SU-DHL-6 (cell line): ENCODE data around the gene RECK.

Experiments used
- H2AFZ ChIP-seq: fragments of 200-600 bp; sonication (generic); 2 replicates; pipeline ENCODE4 v1.6.1; 2014; ENCODE audit warnings: low read depth, mild to moderate bottlenecking, moderate library complexity, mixed read lengths, antibody characterized with exemption, low read length; ENCODE audit not compliant: severe bottlenecking
- H3F3A ChIP-seq: fragments of 200-600 bp; shearing (Covaris generic); 2 replicates; pipeline ENCODE4 v1.6.0; 2016; ENCODE audit warnings: antibody characterized with exemption, mild to moderate bottlenecking; ENCODE audit not compliant: insufficient read depth
- H3K27ac ChIP-seq: fragments of 200-600 bp; sonication (generic); 2 replicates; pipeline ENCODE4 v1.5.1; 2016; ENCODE audit warnings: low read depth, mild to moderate bottlenecking, low read length, moderate library complexity, mixed read lengths
- H3K27me3 ChIP-seq: fragments of 200-600 bp; sonication (generic), shearing (Covaris generic); 2 replicates; pipeline ENCODE4 v1.6.0; 2014; ENCODE audit warnings: mild to moderate bottlenecking, low read length
- H3K36me3 ChIP-seq: fragments of 200-600 bp; sonication (generic); 2 replicates; pipeline ENCODE4 v1.6.1; 2014; ENCODE audit warnings: mild to moderate bottlenecking, low read length, mixed read lengths
- H3K4me2 ChIP-seq: fragments of 300-600, 200-600 bp; shearing (Covaris generic), sonication (generic); 2 replicates; pipeline ENCODE4 v1.6.0; 2014; ENCODE audit warnings: low read length, low read depth, mild to moderate bottlenecking; ENCODE audit not compliant: poor library complexity, severe bottlenecking
- H3K4me3 ChIP-seq: fragments of 200-600 bp; sonication (generic); 2 replicates; pipeline ENCODE4 v1.5.1; 2014; ENCODE audit warnings: antibody characterized with exemption, low read length, mild to moderate bottlenecking, mixed read lengths; ENCODE audit not compliant: insufficient read depth, poor library complexity, severe bottlenecking
- H3K79me2 ChIP-seq: fragments of 200-600 bp; sonication (generic); 2 replicates; pipeline ENCODE4 v1.6.1; 2014; ENCODE audit warnings: mild to moderate bottlenecking, low read length, moderate library complexity; ENCODE audit not compliant: insufficient read depth
- H3K9ac ChIP-seq: fragments of 200-600 bp; sonication (generic); 2 replicates; pipeline ENCODE4 v1.7.0; 2014; ENCODE audit warnings: mild to moderate bottlenecking, low read length
- H3K9me2 ChIP-seq: fragments of 200-600 bp; sonication (generic); replicated peaks from 2 replicates; pipeline ENCODE4 v1.6.1; 2014; ENCODE audit warnings: low read length; ENCODE audit not compliant: insufficient read depth
- H3K9me3 ChIP-seq: fragments of 200-600 bp; sonication (generic); 2 replicates; pipeline ENCODE4 v1.6.1; 2014; ENCODE audit warnings: low read length, mixed read lengths; ENCODE audit not compliant: insufficient read depth
- H4K20me1 ChIP-seq: fragments of 200-600 bp; sonication (generic); 2 replicates; pipeline ENCODE4 v1.6.1; 2014; ENCODE audit warnings: low read depth, mild to moderate bottlenecking, antibody characterized with exemption, low read length, moderate library complexity, mixed read lengths
- EZH2phosphoT487 ChIP-seq: fragments of 200-600 bp; sonication (generic), shearing (Covaris generic); conservative IDR thresholded peaks from 2 replicates; pipeline ENCODE4 v1.6.1; 2018; ENCODE audit warnings: mild to moderate bottlenecking, antibody characterized with exemption, low read length, moderate library complexity, mixed read lengths
- TF ChIP-seq, protein P1 (sequence below): fragments of 200-600 bp; sonication (generic); IDR thresholded peaks from one replicate; pipeline ENCODE4 v1.5.1; 2017; ENCODE audit warnings: antibody characterized with exemption, mild to moderate bottlenecking, low read length, moderate library complexity; ENCODE audit not compliant: insufficient read depth, poor library complexity, severe bottlenecking

Gene RECK

GRCh38 chr9:36161187-36161586, 124.5 kb downstream of the RECK start:
- TF ChIP-seq EZH2phosphoT487: no peak
- TF ChIP-seq, protein P1, sequence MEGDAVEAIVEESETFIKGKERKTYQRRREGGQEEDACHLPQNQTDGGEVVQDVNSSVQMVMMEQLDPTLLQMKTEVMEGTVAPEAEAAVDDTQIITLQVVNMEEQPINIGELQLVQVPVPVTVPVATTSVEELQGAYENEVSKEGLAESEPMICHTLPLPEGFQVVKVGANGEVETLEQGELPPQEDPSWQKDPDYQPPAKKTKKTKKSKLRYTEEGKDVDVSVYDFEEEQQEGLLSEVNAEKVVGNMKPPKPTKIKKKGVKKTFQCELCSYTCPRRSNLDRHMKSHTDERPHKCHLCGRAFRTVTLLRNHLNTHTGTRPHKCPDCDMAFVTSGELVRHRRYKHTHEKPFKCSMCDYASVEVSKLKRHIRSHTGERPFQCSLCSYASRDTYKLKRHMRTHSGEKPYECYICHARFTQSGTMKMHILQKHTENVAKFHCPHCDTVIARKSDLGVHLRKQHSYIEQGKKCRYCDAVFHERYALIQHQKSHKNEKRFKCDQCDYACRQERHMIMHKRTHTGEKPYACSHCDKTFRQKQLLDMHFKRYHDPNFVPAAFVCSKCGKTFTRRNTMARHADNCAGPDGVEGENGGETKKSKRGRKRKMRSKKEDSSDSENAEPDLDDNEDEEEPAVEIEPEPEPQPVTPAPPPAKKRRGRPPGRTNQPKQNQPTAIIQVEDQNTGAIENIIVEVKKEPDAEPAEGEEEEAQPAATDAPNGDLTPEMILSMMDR: no peak
- no peak overlapping the region for H2AFZ ChIP-seq
- H3K79me2 ChIP-seq: no peaks in the 10 kb centered on the region
- no peaks in the 10 kb centered on the region for H3K9me3 ChIP-seq
- no peaks in the 10 kb centered on the region for H3K27me3 ChIP-seq
- no peaks in the 10 kb centered on the region for H3K36me3 ChIP-seq
- H4K20me1 ChIP-seq: no peaks in the 10 kb centered on the region
- H3K9ac ChIP-seq: no peak overlapping the region
- no peaks in the 10 kb centered on the region for H3F3A ChIP-seq
- H3K4me2 ChIP-seq: no peak overlapping the region
- no peak overlapping the region for H3K27ac ChIP-seq
- no peak overlapping the region for H3K4me3 ChIP-seq
- H3K9me2 ChIP-seq: no peaks in the 10 kb centered on the region

DNA sequence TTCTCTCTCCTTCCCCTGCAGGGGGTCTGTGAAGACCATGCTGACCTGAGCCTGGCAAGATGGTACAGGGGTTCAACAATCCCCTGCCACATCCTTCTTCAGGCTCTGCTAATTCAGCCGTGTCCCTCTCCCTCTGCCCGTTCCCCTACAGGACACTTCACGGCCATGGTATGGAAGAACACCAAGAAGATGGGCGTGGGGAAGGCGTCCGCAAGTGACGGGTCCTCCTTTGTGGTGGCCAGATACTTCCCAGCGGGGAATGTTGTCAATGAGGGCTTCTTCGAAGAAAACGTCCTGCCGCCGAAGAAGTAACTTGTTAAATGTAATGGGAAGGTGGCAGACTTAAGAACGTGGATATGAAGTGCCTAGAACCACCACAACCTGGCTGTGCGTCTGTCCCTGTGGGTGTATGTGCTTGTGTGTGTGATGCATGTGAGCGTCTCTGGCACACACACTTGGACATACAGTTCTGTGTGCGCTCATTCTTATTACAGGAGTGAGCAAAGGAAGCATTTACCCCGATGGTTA, 125.6 kb downstream of the RECK start:
- Histone ChIP-seq H3K9me2 (no peaks in the 10 kb centered on the region), H3K27ac (no peak overlapping the region), H3K27me3 (no peaks in the 10 kb centered on the region), H4K20me1 (no peaks in the 10 kb centered on the region), H3K9ac (no peak overlapping the region), H3K9me3 (no peaks in the 10 kb centered on the region), H3K4me2 (no peak overlapping the region), H3F3A (no peaks in the 10 kb centered on the region), H3K79me2 (no peaks in the 10 kb centered on the region), H2AFZ (no peak overlapping the region), H3K36me3 (no peaks in the 10 kb centered on the region), H3K4me3 (no peak overlapping the region)
- TF ChIP-seq EZH2phosphoT487: no peak
- TF ChIP-seq, protein P1: no peak

- no peak overlapping the region for H3K27ac ChIP-seq
- H3K4me2 ChIP-seq: no peak overlapping the region
These were observed 126.5 kb downstream of the RECK start for GRCh38 chr9:36163049-36163785.

More at GRCh38 chr9:36163049-36163785, 126.5 kb downstream of the RECK start:
- Histone ChIP-seq H3K36me3 (no peaks in the 10 kb centered on the region), H3K9ac (no peak overlapping the region), H3K27me3 (no peaks in the 10 kb centered on the region), H4K20me1 (no peaks in the 10 kb centered on the region), H3K9me3 (no peaks in the 10 kb centered on the region), H2AFZ (no peak overlapping the region), H3F3A (no peaks in the 10 kb centered on the region), H3K4me3 (no peak overlapping the region), H3K9me2 (no peaks in the 10 kb centered on the region), H3K79me2 (no peaks in the 10 kb centered on the region)
- no peak for TF ChIP-seq EZH2phosphoT487
- TF ChIP-seq, protein P1: no peak
